ENCODE measurements around the gene KIF16B.

DNA sequence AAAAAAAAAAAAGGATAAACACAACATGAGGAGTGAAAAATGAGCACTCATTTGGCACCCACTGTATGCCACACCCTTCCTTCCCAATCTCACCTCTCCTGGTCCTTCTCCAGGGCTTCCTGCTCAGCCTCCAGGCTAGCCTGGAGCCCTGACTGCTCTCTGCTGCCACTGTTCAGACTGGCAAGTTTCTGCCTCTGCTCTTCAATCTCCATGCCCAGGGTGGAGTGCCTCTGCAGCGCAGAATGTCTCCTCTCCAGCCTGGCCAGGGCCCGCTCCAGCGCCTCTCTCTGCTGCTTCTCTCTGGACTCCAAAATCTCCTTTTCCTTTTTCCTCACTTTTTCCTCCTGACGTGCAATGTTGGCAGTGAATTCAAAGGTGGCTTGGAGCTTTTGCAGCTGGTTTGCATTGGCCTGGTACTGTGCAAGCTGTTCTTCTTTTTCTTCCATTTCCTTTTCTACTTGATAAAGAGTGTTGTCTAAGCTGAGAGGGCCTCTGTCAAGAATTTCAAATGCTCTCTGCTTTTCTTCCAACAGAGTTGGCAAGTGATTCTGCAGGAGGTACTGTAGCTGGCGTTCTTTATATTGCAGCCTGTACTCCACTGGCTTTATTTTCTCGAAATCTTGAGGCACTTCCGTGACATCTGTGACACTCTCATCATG lies 194.4 kb downstream of the KIF16B start:
- TF ChIP-seq SIN3A (IDR thresholded peaks at IDR 0.05; ENCODE audit: borderline replicate concordance, insufficient read depth, low read length), result no peak
- TF ChIP-seq, protein P1, sequence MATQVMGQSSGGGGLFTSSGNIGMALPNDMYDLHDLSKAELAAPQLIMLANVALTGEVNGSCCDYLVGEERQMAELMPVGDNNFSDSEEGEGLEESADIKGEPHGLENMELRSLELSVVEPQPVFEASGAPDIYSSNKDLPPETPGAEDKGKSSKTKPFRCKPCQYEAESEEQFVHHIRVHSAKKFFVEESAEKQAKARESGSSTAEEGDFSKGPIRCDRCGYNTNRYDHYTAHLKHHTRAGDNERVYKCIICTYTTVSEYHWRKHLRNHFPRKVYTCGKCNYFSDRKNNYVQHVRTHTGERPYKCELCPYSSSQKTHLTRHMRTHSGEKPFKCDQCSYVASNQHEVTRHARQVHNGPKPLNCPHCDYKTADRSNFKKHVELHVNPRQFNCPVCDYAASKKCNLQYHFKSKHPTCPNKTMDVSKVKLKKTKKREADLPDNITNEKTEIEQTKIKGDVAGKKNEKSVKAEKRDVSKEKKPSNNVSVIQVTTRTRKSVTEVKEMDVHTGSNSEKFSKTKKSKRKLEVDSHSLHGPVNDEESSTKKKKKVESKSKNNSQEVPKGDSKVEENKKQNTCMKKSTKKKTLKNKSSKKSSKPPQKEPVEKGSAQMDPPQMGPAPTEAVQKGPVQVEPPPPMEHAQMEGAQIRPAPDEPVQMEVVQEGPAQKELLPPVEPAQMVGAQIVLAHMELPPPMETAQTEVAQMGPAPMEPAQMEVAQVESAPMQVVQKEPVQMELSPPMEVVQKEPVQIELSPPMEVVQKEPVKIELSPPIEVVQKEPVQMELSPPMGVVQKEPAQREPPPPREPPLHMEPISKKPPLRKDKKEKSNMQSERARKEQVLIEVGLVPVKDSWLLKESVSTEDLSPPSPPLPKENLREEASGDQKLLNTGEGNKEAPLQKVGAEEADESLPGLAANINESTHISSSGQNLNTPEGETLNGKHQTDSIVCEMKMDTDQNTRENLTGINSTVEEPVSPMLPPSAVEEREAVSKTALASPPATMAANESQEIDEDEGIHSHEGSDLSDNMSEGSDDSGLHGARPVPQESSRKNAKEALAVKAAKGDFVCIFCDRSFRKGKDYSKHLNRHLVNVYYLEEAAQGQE (IDR thresholded peaks at IDR 0.05; ENCODE audit: insufficient read depth in 1 of 2, low read depth in 2 of 2, low read length in 2 of 2), result no peak
- no peak for TF ChIP-seq TAF1 (IDR thresholded peaks at IDR 0.05; ENCODE audit: borderline replicate concordance, insufficient read depth, low read length)
- TF ChIP-seq POLR2AphosphoS5 (IDR thresholded peaks at IDR 0.05; ENCODE audit: low read depth, low read length), result no peak
- TF ChIP-seq FOXP2 (optimal IDR thresholded peaks at IDR 0.05; ENCODE audit: borderline replicate concordance, extremely low read depth, extremely low read length, insufficient read depth), result no peak
